WTC11 (cell line): ENCODE measurements around the gene DUSP2.

Source experiments
- CREM ChIP-seq: sonication (generic); formaldehyde crosslinking; IDR thresholded peaks from 2 replicates; pipeline ENCODE4 v1.8.1; 2022; ENCODE audit warnings: mild to moderate bottlenecking, missing genetic modification reagents, moderate library complexity
- IRF1 ChIP-seq: sonication (generic); formaldehyde crosslinking; IDR thresholded peaks from 2 replicates; pipeline ENCODE4 v1.8.0; 2023; ENCODE audit warnings: missing genetic modification reagents
- NR2C2 ChIP-seq: sonication (generic); formaldehyde crosslinking; IDR thresholded peaks from 2 replicates; pipeline ENCODE4 v1.8.0; 2022; ENCODE audit warnings: mild to moderate bottlenecking, missing genetic modification reagents
- OVOL2 ChIP-seq: fragments of 250-450 bp; sonication (Bioruptor Pico); IDR thresholded peaks from 2 replicates; pipeline ENCODE4 v1.9.0; 2021; ENCODE audit warnings: mild to moderate bottlenecking, borderline replicate concordance
- TF ChIP-seq, protein P1 (sequence below): fragments of 200-600 bp; IDR thresholded peaks from 2 replicates; pipeline ENCODE4 v1.8.0; 2022; ENCODE audit warnings: antibody characterized with exemption

DNA sequence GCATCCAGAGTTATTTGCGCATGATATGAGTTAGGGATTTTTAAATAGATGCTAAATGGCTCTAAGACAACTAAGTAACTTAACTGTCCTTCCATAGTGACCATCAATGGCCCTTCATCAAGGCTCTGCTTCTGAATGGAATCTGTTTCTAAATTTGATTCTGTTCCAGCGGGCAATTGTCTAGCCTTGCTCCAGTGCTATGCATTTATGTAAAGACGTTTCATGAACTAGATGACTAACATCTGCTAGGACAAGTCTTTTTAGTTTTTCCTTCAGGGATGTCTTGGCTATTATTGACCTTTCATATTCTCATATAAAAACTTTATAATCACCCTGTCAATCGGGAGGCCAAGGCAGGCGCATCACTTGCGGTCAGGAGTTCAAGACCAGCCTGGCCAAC, 16.8 kb downstream of the DUSP2 start:
- TF ChIP-seq OVOL2 (no peak), NR2C2 (CRISPR knock-in tag) (no peak), IRF1 (CRISPR knock-in tag) (no peak), CREM (CRISPR knock-in tag) (no peak)
- TF ChIP-seq, protein P1, sequence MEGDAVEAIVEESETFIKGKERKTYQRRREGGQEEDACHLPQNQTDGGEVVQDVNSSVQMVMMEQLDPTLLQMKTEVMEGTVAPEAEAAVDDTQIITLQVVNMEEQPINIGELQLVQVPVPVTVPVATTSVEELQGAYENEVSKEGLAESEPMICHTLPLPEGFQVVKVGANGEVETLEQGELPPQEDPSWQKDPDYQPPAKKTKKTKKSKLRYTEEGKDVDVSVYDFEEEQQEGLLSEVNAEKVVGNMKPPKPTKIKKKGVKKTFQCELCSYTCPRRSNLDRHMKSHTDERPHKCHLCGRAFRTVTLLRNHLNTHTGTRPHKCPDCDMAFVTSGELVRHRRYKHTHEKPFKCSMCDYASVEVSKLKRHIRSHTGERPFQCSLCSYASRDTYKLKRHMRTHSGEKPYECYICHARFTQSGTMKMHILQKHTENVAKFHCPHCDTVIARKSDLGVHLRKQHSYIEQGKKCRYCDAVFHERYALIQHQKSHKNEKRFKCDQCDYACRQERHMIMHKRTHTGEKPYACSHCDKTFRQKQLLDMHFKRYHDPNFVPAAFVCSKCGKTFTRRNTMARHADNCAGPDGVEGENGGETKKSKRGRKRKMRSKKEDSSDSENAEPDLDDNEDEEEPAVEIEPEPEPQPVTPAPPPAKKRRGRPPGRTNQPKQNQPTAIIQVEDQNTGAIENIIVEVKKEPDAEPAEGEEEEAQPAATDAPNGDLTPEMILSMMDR = no peak
